SKM-1 (cell line): ENCODE measurements around the gene TOMT.

Source experiments
- DNase-seq: peaks from one replicate; lab custom pipeline; 2025; ENCODE audit not compliant: unreplicated experiment; lab: John Stamatoyannopoulos, UW

TOMT gene

DNA sequence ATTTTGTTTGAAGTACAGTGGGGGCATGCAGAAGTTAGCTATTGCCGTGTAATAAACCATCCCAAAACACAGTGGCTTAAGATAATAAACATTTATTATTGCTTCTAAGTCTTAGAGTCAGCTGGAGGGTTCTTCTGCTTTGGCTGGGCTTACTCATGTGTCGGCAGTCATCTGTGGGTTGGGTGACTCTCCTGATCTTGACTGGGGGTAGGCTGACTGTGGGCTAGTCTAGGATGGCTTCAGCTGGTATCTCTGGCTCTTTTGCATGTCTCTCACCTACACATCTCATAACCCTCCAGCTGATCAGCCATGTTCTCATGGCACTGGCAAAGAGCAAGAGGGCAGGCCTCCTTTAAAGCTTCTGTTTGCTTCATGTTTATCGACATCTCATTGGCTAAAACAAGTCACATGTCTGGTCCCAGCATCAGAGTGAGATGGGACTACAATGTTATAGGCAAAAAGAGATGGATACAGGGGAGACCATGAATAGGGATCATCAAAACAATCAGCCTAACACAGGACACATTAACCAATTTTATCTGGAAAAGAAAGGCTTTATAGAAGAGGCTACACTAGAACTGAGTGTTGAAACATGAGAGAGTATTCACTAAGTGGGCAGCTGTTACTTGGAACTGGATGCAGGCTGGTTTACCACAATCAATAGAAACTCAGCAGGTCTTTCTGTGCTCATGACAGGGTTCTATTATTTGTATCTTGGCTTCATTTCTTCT, 19.9 kb upstream of the TOMT start:
- no peak for DNase-seq

- DNase-seq = no peak
These were observed 17.5 kb upstream of the TOMT start for GRCh38 chr11:72088076-72088808.

DNA sequence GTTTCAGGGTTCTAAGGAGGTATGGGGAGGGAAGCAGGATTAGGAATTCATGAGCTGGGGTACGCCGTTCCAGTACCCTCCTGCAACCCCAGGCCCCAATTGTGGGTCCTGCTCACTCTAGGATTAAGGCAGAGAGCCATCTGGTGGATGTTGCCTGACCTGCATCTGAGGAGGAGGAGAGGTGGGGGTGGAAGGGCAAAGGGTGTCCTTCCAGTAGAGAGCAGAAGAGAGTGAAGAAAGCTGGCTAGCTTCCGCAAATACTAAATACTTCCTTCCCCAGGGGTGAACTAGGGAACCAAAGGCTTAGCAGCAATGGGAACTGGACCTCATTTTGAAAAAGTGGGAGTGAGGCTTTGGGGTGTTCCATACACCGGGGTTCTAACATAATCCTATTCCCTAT, 14.4 kb upstream of the TOMT start:
- DNase-seq = peak; percentile 96

DNA sequence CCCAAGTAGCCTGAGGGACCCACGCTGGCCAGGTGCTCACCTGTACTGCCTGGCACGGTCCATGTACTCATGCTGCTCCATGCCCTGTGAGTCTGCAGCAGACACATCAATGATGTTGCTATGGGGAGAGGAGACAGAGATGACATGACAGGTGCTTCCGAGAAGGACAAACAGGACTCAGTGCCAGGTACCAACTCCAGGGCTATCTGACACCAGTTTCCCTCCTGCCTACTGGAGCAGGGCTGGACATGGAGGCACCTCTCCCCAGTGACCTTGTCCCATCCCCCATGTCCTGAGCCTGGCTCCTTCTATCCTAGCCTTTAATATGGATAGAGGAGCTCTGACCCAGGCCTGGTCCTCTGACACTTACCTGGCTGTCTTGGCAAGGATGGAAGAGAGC, 7.0 kb upstream of the TOMT start:
- no peak for DNase-seq

DNA sequence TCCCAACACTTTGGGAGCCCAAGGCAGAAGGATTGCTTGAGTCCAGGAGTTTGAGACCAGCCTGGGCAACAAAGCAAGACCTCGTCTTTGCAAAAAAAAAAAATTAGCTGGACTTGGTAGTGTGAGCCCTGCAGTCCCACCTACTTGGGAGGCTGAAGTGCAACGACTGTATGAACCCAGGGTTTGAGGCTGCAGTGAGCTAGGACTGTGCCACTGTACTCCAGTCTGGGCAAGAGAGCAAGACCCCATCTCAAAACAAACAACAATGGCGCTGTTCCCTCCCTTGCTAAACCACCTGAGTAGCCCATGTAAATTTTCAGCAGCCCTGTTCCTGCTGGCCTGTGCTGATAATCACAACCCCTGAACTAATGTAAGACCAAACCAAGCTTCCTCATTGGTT, 5.7 kb upstream of the TOMT start:
- DNase-seq = no peak

- DNase-seq = peak; percentile 98
These were observed 5.3 kb upstream of the TOMT start for GRCh38 chr11:72100462-72100861.

- no peak for DNase-seq
These were observed 3.6 kb upstream of the TOMT start for GRCh38 chr11:72102162-72102561.

DNA sequence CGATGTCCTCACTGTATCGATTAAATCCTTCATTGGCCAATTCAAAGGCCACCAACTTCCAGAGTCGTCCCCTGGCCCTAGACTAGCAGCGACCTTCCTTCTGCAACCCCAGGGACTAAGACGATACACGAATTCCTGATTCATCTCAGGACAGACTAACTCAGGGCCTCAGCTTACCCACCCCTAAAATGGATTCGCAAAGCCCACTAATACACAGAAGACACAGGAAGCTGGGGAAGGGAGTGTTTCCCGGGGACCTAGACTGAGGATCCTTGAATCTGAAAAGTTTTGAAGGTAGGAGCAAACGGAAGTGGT, 3.1 kb upstream of the TOMT start:
- DNase-seq = no peak

- DNase-seq = peak; percentile 93
These were observed 2.6 kb upstream of the TOMT start, which contains the start of gene LAMTOR1 for GRCh38 chr11:72102946-72103753. Gene LAMTOR1 (minus strand): TSS chr11:72103297. CDS start chr11:72103224, 73 bp downstream.

GRCh38 chr11:72103754-72104167, 2.0 kb upstream of the TOMT start:
- DNase-seq = no peak

DNA sequence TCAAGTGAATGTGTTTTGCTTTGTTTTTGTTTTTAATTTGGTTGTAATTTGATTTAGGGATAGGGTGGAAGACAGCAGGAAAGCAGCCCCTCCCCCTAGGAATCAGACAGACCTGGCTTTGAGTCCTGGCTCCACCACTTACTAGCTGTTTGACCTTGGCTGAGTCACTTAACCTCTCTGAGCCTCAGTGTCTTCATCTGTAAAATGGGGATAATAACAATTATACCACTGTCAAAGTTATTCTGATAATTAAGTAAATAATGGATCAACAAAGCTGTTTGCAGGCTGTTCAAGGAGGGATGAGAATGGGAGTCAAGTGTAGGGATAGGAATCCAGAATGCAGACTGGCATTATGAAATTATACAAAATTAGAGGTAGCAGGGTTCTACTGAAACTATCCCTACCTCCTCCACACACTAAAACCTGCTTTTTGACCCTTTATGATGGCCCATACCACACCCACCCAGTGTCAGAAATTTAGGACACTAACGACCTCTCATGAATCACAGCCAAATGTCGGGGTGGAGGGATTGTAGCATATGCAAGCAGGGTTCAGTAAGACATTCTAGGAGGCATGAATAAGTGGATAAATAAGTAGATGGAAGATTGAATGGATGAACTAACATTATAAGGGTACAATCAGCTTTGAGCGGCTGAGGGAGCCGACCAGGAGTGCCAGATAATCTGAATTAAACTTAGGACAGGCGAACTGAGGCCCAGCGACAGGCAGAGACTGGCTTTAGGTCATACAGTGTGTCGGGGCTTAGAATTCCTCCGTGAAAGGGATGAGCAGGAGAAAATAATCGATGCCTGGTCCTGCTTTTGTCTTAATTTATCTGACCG, 5.8 kb downstream of the TOMT start:
- DNase-seq = no peak

- peak; percentile 97 for DNase-seq
These were observed 6.6 kb downstream of the TOMT start, which contains the start of gene ANAPC15 for GRCh38 chr11:72112143-72112977. Gene ANAPC15 (minus strand): TSS chr11:72112695. CDS start chr11:72111276, 1,419 bp downstream.

DNA sequence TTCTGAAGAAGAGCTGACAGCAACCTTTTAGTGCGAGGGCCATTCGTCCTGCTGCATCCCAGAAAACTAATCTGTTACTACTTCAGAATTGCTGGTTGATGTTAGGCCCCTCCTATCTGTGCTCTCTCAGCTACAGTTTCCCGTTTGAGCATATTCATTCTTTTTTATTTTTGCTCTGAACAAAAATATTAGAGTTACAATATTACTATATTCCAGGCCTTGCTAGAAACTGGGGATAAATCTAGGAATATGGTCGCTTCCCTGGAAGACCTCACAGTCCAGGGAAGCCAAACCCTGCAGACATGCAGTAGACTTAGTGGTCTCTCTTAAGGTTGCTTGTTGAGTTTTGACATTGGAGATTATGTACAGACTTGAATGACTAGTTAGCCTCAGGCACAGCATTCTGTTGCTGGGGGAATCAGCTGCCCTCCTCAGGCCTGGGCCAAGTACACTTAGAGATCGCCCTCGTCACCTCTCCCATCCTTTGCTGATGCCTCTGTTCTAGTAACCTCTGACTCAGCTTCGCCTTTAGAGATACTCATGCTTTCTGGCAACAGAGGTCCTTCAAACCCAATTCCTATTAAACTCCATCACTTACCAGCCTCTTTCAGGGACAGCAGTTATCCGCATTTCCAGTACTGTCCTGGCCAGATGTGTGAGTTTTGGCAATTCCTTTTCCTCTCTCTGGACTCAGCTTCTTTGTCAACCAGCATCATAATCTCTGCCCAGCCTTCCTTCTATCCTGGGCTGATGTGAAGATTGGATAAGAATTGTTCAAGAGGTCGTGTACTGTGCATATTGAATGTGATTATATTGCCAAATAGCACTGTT, 7.5 kb downstream of the TOMT start:
- no peak for DNase-seq

- no peak for DNase-seq
These were observed 8.8 kb downstream of the TOMT start for GRCh38 chr11:72114570-72114969.

DNA sequence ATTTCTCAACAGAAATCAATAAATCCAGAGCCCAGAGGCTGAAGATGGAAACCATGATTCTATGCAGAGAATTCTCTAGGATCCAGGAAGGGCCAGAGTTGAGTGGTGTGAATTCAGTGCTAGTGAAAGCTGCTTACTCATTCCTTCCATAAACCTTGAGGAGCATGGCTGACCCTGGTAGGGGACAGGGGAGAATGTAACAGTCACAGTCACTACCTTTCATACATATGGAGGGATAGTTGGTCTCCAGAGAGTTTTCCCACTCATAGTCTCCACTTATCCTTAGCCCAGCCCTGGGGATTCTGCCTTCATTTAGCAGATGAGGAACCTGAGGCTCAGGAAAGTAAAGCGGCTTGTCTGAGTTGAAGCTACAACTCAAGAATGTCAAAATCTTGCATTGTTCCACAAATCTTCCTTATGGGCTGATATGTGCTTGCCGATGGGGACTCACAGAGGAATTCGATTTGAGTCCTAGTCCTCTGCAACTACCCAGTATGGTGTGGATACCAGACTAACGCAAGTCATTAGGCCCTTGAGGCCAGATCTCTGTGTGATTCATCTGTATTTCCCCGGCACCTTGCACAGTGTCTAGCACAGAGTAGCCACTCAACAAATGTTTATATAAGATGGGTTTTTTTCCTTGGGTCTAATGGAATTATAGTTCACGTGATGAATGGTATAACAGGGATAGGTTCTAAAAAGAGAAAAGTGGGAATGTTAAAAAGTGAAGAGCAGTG, 10.5 kb downstream of the TOMT start:
- no peak for DNase-seq

GRCh38 chr11:72119198-72119597, 13.5 kb downstream of the TOMT start:
- DNase-seq = peak; percentile 43

- no peak for DNase-seq
These were observed 15.2 kb downstream of the TOMT start for GRCh38 chr11:72120930-72121329.

DNA sequence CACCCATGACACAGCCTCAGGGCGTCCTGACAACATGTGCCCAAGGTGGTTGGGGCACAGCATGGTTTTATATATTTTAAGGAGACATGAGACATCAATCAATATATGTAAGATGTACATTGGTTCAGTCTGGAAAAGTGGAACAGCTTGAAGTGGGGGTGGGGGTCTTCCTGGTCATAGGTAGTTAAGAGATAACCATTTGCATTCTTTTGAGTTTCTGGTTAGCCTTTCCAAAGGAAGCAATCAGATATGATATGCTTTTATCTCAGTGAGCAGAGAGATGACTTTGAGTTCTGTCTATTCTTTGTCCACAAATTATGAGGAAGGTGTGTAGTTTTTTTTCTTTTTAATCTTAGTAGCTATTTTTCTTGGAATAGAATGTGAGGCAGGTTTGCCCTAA, 16.9 kb downstream of the TOMT start:
- no peak for DNase-seq
